Fibroblast of lung (primary cell): Measurements from ENCODE around the gene SMAD5.

Experiments
- CTCF ChIP-seq, 2 donors: IDR thresholded peaks in 1 of 2; conservative IDR thresholded peaks in 1 of 2; 1 replicate in 1 of 2; 2 replicates in 1 of 2; pipeline ENCODE4 v1.5.1; 2011 to 2012; ENCODE audit warnings: low read length in 2 of 2, control low read depth in 1 of 2, inconsistent platforms in 1 of 2, low read depth in 1 of 2, mild to moderate bottlenecking in 1 of 2
- EZH2 ChIP-seq: IDR thresholded peaks from 2 replicates; pipeline ENCODE4 v1.5.1; 2012; ENCODE audit warnings: low read length, control low read depth, mild to moderate bottlenecking; ENCODE audit errors: missing control alignments

GRCh38 chr5:136213919-136214493 lies 81.4 kb downstream of the SMAD5 start:
- TF ChIP-seq CTCF (conservative IDR thresholded peaks at IDR 0.05 in 1 of 2, IDR thresholded peaks at IDR 0.05 in 1 of 2; ENCODE audit: low read depth in 1 of 2, low read length in 2 of 2): no peak
- no peak for TF ChIP-seq EZH2
